Vagina (tissue), 2 donors: ENCODE measurements around the gene MXD4. TPM values are rescaled to one million over a fixed set of nuclear protein-coding genes. Genes with fewer than 3 reads are reported as not detected.

Source experiments
- DNase-seq, 2 donors: peaks; one replicate each; pipeline ENCODE4 v3.0.0-alpha.2; 2017; ENCODE audit errors: extremely low spot score in 2 of 2
- H3K27ac ChIP-seq: fragments of 200-600 bp; sonication (generic); one replicate; pipeline ENCODE4 v1.5.1; 2019
- H3K27me3 ChIP-seq: fragments of 200-600 bp; sonication (generic); one replicate; pipeline ENCODE4 v1.5.1; 2019
- H3K36me3 ChIP-seq, 2 donors: fragments of 200-600 bp; sonication (generic); one replicate each; pipeline ENCODE4 v1.5.1; 2017 to 2019
- H3K4me1 ChIP-seq: fragments of 200-600 bp; sonication (generic); one replicate; pipeline ENCODE4 v1.5.1; 2019
- H3K4me3 ChIP-seq, 2 donors: fragments of 200-600 bp; sonication (generic); 1 replicate in 1 of 2; 2 replicates in 1 of 2; pipeline ENCODE4 v1.5.1; 2016 to 2019
- H3K9me3 ChIP-seq: fragments of 200-600 bp; sonication (generic); one replicate; pipeline ENCODE4 v1.5.1; 2019
- CTCF ChIP-seq, 3 experiments: fragments of 450-650 bp in 2 of 3; fragments of 200-600 bp in 1 of 3; sonication (generic) in 1 of 3; IDR thresholded peaks; one replicate each; pipeline ENCODE4 v1.5.1; 2017 to 2019; ENCODE audit warnings: antibody characterized with exemption in 3 of 3, mild to moderate bottlenecking in 2 of 3, moderate library complexity in 2 of 3
- POLR2A ChIP-seq, 2 donors: fragments of 450-650 bp; IDR thresholded peaks; one replicate each; pipeline ENCODE4 v1.6.1; 2017; ENCODE audit warnings: antibody characterized with exemption in 2 of 2, mild to moderate bottlenecking in 2 of 2, moderate library complexity in 2 of 2
- POLR2AphosphoS5 ChIP-seq, 2 donors: sonication (generic); formaldehyde crosslinking; IDR thresholded peaks; one replicate each; pipeline ENCODE4 v1.9.0; 2017; ENCODE audit warnings: antibody characterized with exemption in 2 of 2, mild to moderate bottlenecking in 2 of 2, low read depth in 1 of 2; ENCODE audit not compliant: insufficient read depth in 1 of 2
- intact Hi-C: fragments of 100-400 bp; cut with DNase I; formaldehyde crosslinking; loops from one replicate; pipeline ENCODE4 v1.15.1; 2023
- total RNA-seq: library from RNA; depleted of rRNA; stranded (reverse); fragments of >200 nt; gene quantifications from one replicate; pipeline ENCODE4 v1.2.3, GENCODE V29; 2016

MXD4 gene
- total RNA-seq, 1 donor from 2014 or later = 27.5 TPM

DNA sequence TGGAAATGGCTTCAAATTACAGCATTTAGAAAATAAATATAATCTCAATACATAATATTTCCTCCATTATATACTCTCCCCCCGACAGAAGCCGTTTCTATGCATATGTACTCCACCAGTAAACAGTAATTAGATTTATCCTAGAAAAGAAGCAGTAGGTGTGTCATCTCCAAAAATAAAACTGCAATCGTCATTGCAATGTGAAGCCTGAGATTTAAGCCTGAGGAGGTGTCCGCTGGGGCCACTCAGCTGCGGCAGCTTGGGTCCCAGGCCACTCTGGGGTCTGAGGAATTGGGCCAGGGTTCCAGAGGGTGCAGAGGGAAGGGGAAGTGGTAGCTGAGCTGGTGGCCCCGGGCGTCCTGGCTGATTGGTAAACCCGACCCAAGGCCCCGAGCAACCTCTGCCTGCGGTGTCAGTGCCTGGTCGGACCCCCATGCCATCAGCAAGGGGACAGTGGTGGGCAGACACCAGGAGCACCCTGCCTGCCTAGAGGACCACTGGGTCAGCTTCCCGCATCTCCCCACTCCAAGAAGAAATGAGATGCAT, 7.8 kb upstream of the MXD4 start:
- no peaks in the 10 kb centered on the region for H3K9me3 ChIP-seq
- TF ChIP-seq POLR2AphosphoS5 (IDR thresholded peaks at IDR 0.05; ENCODE audit: insufficient read depth in 1 of 2, low read depth in 1 of 2) (no peak), CTCF (IDR thresholded peaks at IDR 0.05) (no peak), POLR2A (IDR thresholded peaks at IDR 0.05) (no peak)
- H3K36me3 ChIP-seq = no peaks in the 10 kb centered on the region
- intact Hi-C loops = loop anchor here (10.0 kb wide), 1 partner anchor 145 kb away; the partner anchor contains the start of genes CFAP99 and ZFYVE28
- H3K4me3 ChIP-seq = no peak overlapping the region
- H3K27me3 ChIP-seq = no peaks in the 10 kb centered on the region
- peaks cover 8% of the 10 kb centered on the region for H3K4me1 ChIP-seq
- no peak for DNase-seq
- no peak overlapping the region for H3K27ac ChIP-seq

DNA sequence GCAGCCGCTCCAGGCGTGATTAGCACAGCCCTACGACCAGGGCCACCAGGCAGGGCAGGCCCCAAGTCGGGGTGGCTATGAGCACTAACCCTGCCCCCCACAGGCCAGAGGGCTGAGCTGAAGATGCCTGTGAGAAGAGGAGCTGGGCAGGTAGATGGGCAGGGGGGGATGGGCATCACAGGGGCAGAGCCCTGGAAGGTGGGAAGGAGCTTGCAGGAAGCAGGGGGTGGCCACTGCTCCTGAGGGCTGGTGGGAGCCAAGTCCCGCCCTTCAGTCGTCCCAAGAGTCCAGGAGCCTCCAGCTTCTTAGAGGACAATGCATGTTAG, 7.3 kb upstream of the MXD4 start:
- Histone ChIP-seq H3K4me3 (no peak overlapping the region), H3K4me1 (peaks cover 8% of the 10 kb centered on the region), H3K27me3 (no peaks in the 10 kb centered on the region), H3K27ac (no peak overlapping the region), H3K9me3 (no peaks in the 10 kb centered on the region), H3K36me3 (no peaks in the 10 kb centered on the region)
- intact Hi-C loops = loop anchor here (10.0 kb wide), 1 partner anchor 146 kb away; the partner anchor contains the start of genes CFAP99 and ZFYVE28
- no peak for DNase-seq
- no peak for TF ChIP-seq POLR2A (IDR thresholded peaks at IDR 0.05)
- no peak for TF ChIP-seq POLR2AphosphoS5 (IDR thresholded peaks at IDR 0.05; ENCODE audit: insufficient read depth in 1 of 2, low read depth in 1 of 2)
- no peak for TF ChIP-seq CTCF (IDR thresholded peaks at IDR 0.05)

DNA sequence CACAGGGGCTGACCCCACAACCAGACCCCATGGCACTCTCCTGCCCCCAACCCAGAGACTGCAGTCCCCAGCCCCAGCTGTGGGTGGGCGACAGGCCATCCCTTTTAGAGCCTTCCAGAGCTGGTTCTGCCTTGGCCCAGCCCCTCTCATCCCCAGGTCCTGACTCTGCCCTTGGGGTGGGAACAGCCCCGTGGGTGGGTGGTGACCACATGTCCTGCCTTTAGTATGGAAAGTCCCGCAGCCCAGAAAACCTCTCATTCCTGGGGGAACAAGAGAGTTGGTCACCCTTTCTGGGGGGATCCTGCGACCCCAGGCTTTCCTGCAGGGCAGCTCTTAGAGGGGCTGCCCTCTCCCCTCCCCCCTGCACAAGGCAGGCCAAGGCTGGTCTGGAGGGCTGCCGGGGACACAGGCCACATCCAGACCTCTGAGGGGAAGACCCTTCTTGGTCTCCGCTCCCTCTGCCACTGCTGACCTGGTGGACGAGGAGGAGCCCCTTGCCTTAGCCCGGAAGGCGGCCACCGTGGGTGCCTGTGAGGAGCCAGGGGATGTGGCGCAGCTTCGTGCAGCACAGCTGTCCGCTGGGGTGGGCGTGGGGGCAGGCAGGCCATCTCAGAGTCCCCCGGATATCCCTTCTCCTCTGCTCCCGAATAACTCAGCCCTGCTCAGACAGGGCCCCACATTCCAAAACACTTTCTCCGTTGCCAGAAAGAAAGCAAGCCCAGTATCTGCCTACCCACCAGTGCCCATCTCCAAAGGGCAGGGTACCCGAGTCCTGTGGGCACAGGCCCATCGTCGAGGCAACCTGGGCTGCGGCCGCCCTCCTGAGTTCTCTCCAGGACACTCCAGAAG, 6.7 kb upstream of the MXD4 start:
- H3K9me3 ChIP-seq = no peaks in the 10 kb centered on the region
- no peak overlapping the region for H3K27ac ChIP-seq
- H3K36me3 ChIP-seq = no peaks in the 10 kb centered on the region
- H3K4me3 ChIP-seq = no peak overlapping the region
- intact Hi-C loops = loop anchor here (10.0 kb wide), 1 partner anchor 146 kb away; the partner anchor contains the start of genes CFAP99 and ZFYVE28
- TF ChIP-seq POLR2AphosphoS5 (IDR thresholded peaks at IDR 0.05; ENCODE audit: insufficient read depth in 1 of 2, low read depth in 1 of 2) = no peak
- no peak for TF ChIP-seq CTCF (IDR thresholded peaks at IDR 0.05)
- TF ChIP-seq POLR2A (IDR thresholded peaks at IDR 0.05) = no peak
- no peaks in the 10 kb centered on the region for H3K27me3 ChIP-seq
- peaks cover 9% of the 10 kb centered on the region for H3K4me1 ChIP-seq
- no peak for DNase-seq

DNA sequence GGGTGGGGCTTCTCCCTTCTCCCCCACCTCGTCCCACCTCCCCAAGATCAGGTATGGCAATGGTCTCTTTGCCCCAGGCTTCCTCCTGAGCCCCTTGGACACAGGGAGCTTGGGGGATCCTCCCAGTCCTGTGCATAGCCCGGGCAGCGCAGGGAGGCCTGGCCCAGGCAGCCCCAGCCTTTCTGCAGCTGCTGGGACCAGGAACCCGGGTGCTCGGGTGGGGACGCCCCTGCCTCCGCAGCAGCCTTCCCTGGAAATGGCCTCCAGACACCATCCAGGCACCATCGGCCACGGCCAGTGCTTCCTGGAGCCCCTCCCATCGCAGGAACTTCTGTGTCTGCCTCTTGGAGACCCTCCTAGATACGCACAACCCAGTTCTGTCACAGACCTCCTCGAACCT, 5.9 kb upstream of the MXD4 start:
- intact Hi-C loops = loop anchor here (10.0 kb wide), 1 partner anchor 147 kb away; the partner anchor contains the start of genes CFAP99 and ZFYVE28
- TF ChIP-seq CTCF (IDR thresholded peaks at IDR 0.05) (no peak), POLR2AphosphoS5 (IDR thresholded peaks at IDR 0.05; ENCODE audit: insufficient read depth in 1 of 2, low read depth in 1 of 2) (no peak), POLR2A (IDR thresholded peaks at IDR 0.05) (no peak)
- Histone ChIP-seq H3K27ac (no peak overlapping the region), H3K27me3 (no peaks in the 10 kb centered on the region), H3K4me3 (no peak overlapping the region), H3K4me1 (peaks cover 16% of the 10 kb centered on the region), H3K36me3 (no peaks in the 10 kb centered on the region), H3K9me3 (no peaks in the 10 kb centered on the region)
- no peak for DNase-seq
